T47D (cell line): ENCODE data around the gene ATP6V0B.

Experiments used
- DNase-seq, 2 experiments: peaks; one replicate each; pipeline versions ENCODE4 v3.0.0 to v3.0.0-alpha.2; 2011 to 2012; ENCODE audit warnings: low read depth in 1 of 2, low spot score in 1 of 2
- JUND ChIP-seq: IDR thresholded peaks from 2 replicates; pipeline ENCODE4 v1.6.1; 2012; ENCODE audit warnings: low read depth
- in situ Hi-C: cut with HindIII; loops from 2 replicates; pipeline ENCODE4 v1.10.0; 2016; ENCODE audit warnings: low sequenced_read_pairs, low pct_unique_long_range_greater_than_20kb

The ATP6V0B gene

DNA sequence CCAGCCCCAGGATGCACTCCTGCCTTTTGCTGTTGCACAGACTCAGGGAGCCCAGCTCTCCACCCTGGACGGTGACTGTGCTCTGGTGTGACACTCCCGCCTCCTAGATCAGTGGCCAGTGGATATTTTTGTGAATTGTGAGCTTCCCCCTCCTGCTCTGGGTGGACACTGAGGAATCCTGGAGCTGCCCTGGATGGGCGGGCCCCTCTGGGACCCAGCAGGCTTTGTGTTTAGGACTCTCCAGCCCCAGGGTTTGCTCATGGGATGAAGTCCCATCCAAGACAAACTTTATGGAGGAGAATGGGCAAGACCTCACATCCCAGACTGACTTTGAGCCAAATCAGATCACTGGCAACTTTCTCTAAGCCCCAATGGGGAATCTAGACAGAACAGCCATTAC is 40.4 kb downstream of the ATP6V0B start:
- in situ Hi-C loops, result no loop called here
- no peak for TF ChIP-seq JUND
- DNase-seq, result no peak

DNA sequence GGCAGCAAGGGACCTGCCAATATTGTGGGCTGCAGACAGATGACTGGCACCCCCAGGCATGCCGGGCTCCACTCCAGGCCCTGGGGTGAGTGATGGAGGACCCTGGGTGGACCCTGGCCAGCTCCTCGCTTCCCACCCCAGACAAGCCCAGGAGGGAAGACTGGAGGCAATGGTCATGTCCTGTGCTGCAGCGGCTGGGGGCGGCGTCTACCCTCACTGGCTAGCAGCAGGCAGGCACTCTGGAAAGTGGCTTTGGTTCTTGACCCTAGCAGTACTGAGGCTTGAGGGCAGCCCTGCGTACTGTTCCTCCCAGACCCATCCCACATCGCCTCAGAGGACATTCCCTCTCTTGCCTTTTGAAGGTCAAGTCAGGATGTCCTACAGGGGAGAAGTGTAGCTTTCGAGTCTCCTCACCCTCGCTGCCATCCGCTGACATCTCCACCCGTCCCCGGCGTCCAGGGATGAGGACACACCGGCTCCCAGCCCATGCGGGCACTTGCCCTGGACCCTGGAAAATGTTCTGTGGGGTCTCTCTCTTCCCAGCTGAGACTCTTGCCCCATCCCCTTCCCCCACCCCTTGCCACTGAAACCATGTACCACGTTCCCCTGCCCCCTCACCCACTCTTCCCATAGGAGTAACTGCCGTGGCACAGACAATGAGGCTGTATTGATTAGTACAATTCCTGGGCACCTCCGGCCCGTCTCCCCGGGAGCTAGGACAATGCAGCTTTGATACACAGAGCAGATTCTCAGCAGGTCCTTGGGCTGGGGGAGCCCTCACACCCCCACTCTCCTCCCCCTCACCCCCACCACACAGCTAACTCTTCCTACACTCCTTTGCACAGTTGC is 41.5 kb downstream of the ATP6V0B start:
- in situ Hi-C loops, result no loop called here
- TF ChIP-seq JUND, result no peak
- DNase-seq, result no peak

DNA sequence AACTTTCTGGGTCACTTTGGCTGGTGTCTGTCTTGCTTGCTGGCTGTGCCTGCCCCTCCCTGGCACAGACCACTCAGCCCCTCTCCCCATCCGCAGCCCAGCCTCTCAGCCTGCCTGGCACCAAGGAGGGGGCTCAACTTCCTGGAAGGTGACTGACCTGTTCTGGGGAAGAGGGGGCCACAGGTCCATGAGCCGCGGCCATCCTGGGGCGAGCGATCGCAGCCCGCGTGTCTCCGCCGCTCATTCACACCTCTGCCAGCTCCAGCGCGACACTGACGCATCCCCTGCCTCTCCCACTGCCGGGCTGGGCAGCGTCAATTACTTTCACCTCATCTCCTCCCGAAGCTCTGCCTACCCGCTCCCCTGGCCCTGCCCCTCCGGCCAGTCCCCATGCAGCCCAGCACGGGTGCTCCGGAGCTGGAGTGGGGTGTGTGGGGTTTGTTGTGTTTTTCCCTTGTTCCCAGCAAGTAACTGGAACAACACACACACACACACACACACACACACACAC is 42.2 kb downstream of the ATP6V0B start:
- no peak for DNase-seq
- TF ChIP-seq JUND, result no peak

DNA sequence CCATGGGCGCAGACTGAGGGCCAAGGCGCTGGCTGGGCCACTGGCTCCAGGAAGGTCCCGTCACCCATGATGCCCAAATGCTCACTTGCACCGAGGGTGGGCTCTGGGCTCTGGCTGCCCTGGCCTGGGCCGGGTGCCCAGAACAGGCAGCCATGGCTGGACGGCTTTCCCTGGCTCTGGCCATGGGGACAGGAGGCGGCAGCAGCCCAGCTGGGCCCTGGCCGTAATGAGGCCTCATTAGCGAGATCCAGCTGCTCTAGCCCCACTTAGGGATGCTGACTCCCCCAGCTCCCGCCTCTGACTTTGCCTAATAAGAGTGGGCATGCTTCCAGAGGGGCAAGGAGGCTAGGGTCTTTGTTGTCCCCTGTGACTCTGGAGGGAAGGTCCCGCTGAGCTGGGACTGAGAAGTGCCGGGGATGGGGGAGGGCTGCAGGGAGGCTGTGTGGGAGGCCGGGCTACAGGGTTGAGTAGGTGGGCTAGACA is 44.7 kb downstream of the ATP6V0B start:
- in situ Hi-C loops, result no loop called here
- TF ChIP-seq JUND, result no peak
- no peak for DNase-seq

More for the DNA sequence above, 42.2 kb downstream of the ATP6V0B start:
- in situ Hi-C loops, result no loop called here

DNA sequence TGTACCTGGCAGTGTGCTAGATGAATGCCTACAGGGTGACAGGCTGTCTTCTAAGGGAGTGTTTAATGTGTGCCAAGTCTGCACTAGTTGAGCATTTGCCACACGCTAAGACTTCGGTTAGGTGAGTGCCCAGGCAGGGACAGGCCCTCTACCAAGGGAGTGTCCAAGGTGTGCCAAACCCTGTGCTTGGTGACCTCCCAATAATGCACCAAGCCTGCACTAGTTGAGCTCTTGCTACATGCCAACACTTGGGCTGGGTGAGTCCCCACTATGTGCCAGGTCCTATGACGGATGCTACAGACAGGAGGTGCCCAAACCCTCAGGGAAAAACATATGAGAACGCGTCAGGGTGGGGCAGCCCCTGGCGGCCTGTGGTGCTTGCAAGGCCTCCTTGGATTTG is 45.7 kb downstream of the ATP6V0B start:
- no peak for DNase-seq
- in situ Hi-C loops, result no loop called here
- no peak for TF ChIP-seq JUND

DNA sequence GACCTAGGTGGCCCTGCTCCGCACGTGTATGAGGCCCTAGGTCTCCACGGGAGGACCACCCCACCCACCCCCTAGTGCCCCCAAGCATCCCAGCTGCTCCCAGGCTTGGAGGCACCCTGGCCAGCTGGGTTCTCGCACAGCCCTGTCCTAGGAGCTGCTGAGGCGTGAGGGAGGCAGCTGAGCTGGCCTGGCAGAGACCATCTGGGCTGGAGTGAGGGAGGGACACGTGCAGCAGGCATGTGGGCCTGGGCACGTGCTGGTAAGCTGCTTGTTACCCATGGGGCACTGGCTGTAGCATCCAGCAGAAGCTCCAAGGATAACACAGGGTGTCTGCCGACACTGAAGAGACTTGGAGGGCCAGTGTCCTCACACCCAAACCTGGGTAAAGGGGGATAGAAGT is 46.4 kb downstream of the ATP6V0B start:
- in situ Hi-C loops, result no loop called here
- no peak for TF ChIP-seq JUND
- DNase-seq, result no peak

DNA sequence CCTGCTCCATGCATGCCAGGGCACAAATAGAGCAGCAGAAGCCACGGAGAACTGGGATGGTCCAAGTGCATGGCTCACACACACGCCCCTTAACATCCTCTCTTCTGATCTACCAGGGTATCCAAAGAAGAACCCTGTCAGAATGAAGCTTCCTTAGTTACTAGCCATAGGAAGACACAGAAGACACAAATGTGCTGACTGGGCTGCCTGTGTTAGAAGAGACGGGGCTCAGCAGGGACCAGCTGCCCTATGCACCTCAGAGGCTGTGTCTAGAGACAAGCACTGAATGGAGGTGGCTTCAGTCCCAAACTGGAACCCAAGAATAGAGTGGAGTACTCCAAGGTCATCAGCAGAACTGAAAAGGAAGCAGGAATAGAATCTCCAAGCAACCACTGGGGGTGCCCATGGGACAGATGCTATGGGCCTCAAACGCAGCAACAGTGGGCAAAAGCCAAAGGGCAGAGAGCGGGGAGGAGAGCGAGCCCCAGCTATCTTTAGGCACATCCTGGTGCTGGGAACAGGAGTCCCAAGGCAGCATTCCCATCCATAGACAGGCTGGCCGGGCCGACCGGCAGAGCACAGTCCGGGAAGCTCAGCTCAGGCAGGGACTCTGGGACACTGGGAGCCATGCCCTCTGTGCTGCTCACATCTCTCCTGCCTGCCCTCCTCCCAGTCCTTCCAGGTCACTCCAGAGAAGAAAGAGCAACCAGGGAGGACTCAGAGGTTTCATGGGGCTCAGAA is 47.0 kb downstream of the ATP6V0B start:
- in situ Hi-C loops, result no loop called here
- no peak for TF ChIP-seq JUND
- no peak for DNase-seq

DNA sequence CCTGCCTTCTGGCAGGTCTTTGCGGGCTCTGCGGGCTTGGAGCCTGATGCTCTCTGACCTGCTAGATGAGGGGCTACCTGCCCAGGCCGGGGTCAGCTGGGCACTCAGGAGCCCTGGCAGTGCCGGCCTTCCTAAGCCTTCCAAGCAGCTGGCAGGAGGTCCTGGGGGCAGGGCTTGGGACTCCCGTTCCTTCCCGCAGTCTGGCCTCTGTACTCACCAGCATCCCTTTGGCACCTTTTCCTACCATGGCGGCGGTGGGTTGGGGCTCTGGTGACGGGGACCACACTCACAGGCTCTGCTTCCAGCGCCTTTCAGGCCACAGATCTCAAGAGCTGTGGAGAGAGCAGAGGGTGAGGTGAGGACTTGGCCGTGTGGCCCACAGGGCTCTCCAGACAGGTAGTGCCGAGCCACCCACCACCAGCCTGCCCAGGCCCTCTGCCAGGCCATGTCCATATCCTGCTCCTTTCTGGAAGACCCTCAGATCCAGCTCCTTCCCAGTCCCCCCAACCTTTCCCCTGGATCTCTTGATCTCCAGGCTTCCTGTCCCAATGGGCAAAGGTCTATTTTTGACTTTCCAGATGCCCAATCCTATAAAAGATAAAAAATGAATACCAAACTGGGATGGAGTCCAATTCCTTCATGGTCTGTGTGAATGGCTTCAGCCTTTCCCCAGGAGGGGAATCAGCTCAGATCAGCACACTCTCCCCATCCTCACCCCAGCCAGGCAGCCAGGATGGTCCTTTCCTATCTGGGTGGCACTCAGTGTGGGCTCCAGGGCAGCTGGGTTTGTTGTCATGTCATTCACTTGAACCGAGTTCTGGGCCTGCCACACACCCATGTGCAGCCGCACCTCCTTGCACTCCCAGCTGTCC is 49.5 kb downstream of the ATP6V0B start:
- TF ChIP-seq JUND, result no peak
- in situ Hi-C loops, result no loop called here

DNA sequence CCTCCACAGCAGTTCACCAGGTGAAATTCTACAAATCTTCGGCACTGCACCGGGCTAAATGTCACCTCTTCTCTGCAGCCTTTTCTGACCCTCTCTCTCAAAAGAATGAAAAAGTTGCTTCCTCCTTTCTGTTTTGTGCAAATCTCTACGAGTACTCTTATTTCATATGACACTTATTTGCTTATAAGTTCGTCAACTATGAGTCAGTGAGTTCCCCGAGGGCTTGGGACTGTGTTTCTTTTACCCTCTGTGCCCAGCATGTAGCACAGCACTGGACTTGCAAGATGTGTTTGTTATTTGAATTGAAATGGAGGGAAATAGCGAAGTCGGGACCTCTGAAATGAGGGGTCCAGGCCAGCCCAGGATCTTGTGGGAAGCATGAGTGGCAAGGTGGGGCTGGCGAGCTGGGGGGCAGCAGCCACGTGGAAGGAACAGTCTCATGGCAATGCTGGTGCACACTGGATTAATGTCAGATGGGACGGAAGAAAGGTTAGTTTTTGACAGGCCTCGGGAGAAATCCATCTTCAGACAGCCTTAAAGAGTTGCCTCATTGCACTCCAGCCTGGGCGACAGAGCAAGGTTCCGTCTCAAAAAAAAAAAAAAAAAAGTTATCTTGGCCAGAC is 50.3 kb downstream of the ATP6V0B start:
- no peak for TF ChIP-seq JUND
- peak in 1 of 2 experiments; percentile 55 for DNase-seq
- in situ Hi-C loops, result no loop called here

More for the DNA sequence above, 49.5 kb downstream of the ATP6V0B start:
- DNase-seq, result no peak

DNA sequence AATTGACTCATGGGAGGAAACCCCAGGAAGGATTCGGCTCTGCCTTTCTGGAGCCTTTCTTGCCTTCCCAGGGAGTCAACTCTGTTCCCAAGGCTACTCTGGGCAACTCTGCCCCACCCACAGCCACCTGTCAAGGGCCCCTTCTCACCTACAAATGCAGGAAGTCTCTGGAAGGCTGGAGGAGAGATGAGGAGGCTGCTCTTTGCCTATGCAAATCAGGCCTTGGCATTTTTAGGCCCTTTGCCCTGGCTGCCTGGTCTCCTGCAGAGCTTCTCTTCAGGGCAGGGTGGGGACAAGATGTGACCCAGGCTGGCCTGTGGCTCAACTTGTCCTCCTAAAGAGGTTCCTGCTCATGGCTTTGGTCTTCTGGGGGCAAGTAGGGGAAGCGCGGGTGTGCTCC is 51.1 kb downstream of the ATP6V0B start:
- in situ Hi-C loops, result no loop called here
- no peak for TF ChIP-seq JUND
- no peak for DNase-seq

DNA sequence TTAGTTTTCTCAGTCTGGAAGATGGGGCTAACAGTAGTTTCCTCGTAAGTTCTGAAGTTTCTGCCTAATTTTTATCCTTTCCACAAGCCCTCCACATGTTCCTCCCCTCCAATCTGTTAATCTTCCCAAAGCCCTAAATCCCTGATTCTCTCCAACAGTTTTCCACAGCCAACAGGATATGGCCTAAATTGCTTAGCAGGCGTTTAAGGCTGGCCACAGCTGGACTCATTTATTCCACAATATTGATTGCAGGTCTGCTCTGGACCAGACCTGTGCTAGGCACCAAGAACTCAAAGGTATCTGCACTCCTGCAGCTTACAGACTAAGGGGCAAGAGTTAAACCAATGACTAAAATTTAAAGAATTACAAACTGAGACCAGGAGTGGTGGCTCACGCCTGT is 52.6 kb downstream of the ATP6V0B start:
- no peak for TF ChIP-seq JUND
- in situ Hi-C loops, result no loop called here
- no peak for DNase-seq
